ENCODE measurements around the gene NOCT.
"Not testable (repeated sequence)": the region's sequence is repeated elsewhere in the genome, so short reads cannot be mapped to it uniquely, and the experiment has no call there.

NOCT gene

GRCh38 chr4:139009702-139010101 lies 5.9 kb upstream of the NOCT start:
- DNase-seq (ENCODE audit: low read depth in 2 of 2), result no peak

- DNase-seq (ENCODE audit: low read depth in 2 of 2), result no peak
These were observed 4.2 kb upstream of the NOCT start for GRCh38 chr4:139011225-139011950.

- DNase-seq (ENCODE audit: low read depth in 2 of 2), result peak; percentile 90 to 92
These were observed 961 bp upstream of the NOCT start for GRCh38 chr4:139014371-139015268.

- DNase-seq (ENCODE audit: low read depth in 2 of 2), result no peak
These were observed 429 bp downstream of the NOCT start for GRCh38 chr4:139015948-139016471.

GRCh38 chr4:139017861-139018260 lies 2.3 kb downstream of the NOCT start:
- no peak for DNase-seq (ENCODE audit: low read depth in 2 of 2)

GRCh38 chr4:139018501-139018900 lies 2.9 kb downstream of the NOCT start:
- DNase-seq (ENCODE audit: low read depth in 2 of 2), result no peak

- DNase-seq (ENCODE audit: low read depth in 2 of 2), result peak; percentile 87 to 89
These were observed 3.6 kb downstream of the NOCT start for GRCh38 chr4:139018971-139019758.

- DNase-seq (ENCODE audit: low read depth in 2 of 2), result no peak
These were observed 4.8 kb downstream of the NOCT start for GRCh38 chr4:139020384-139020783.

GRCh38 chr4:139021071-139021470 lies 5.5 kb downstream of the NOCT start:
- DNase-seq (ENCODE audit: low read depth in 2 of 2), result not testable (repeated sequence)

GRCh38 chr4:139022835-139023234 lies 7.3 kb downstream of the NOCT start:
- no peak for DNase-seq (ENCODE audit: low read depth in 2 of 2)

GRCh38 chr4:139024686-139025085 lies 9.1 kb downstream of the NOCT start:
- no peak for DNase-seq (ENCODE audit: low read depth in 2 of 2)

- no peak for DNase-seq (ENCODE audit: low read depth in 2 of 2)
These were observed 10.3 kb downstream of the NOCT start for GRCh38 chr4:139025841-139026240.

- no peak for DNase-seq (ENCODE audit: low read depth in 2 of 2)
These were observed 12.2 kb downstream of the NOCT start for GRCh38 chr4:139027776-139028175.

GRCh38 chr4:139028191-139028661 lies 12.6 kb downstream of the NOCT start:
- DNase-seq (ENCODE audit: low read depth in 2 of 2), result no peak

- not testable (repeated sequence) for DNase-seq (ENCODE audit: low read depth in 2 of 2)
These were observed 14.3 kb downstream of the NOCT start for GRCh38 chr4:139029866-139030363.

GRCh38 chr4:139030614-139031235 lies 15.1 kb downstream of the NOCT start:
- peak; percentile 69 to 72 for DNase-seq (ENCODE audit: low read depth in 2 of 2)

GRCh38 chr4:139035650-139036049 lies 20.1 kb downstream of the NOCT start:
- no peak for DNase-seq (ENCODE audit: low read depth in 2 of 2)

- no peak for DNase-seq (ENCODE audit: low read depth in 2 of 2)
These were observed 21.3 kb downstream of the NOCT start for GRCh38 chr4:139036885-139037284.

GRCh38 chr4:139038874-139039443 lies 23.4 kb downstream of the NOCT start:
- DNase-seq (ENCODE audit: low read depth in 2 of 2), result no peak

GRCh38 chr4:139042981-139043460 lies 27.4 kb downstream of the NOCT start:
- no peak for DNase-seq (ENCODE audit: low read depth in 2 of 2)

- no peak for DNase-seq (ENCODE audit: low read depth in 2 of 2)
These were observed 28.7 kb downstream of the NOCT start for GRCh38 chr4:139044291-139044690.

Data from fibroblast of skin of left quadriceps (primary cell).